IMR-90 (cell line): ENCODE measurements around the gene OR2H2. TPM values are rescaled to one million over a fixed set of nuclear protein-coding genes. Genes with fewer than 3 reads are reported as not detected.

Source experiments
- ATAC-seq: fragments of 200-7000 bp; cut with Tn5 transposase; 2 replicates; pipeline ENCODE4 v1.9.1; 2020; ENCODE audit warnings: low read depth, mild to moderate bottlenecking, moderate library complexity
- BruUV-seq: library from RNA; stranded (reverse); fragments of 400-500 nt; replicated peaks from 2 replicates; lab custom pipeline; 2021; lab: Mats Ljungman, UMichigan
- CTCF ChIA-PET: fragments of 300-600 bp; formaldehyde crosslinking; extraction: SDS; loops from one replicate; lab custom pipeline; 2021; ENCODE audit warnings: antibody characterized with exemption; lab: Yijun Ruan, JAX
- POLR2A ChIA-PET: fragments of 300-600 bp; sonication (Branson Sonifier 250); formaldehyde crosslinking; loops from one replicate; lab custom pipeline; 2022; ENCODE audit warnings: antibody characterized with exemption; ENCODE audit not compliant: unreplicated experiment; lab: Charles Lee
- DNase-seq: peaks from one replicate; pipeline ENCODE4 v3.0.0; 2013
- H2AFZ ChIP-seq: replicated peaks from 2 replicates; pipeline ENCODE3; 2013; ENCODE audit warnings: low read length, mild to moderate bottlenecking; ENCODE audit not compliant: poor library complexity
- H2AK5ac ChIP-seq: 2 replicates; pipeline ENCODE4 v1.6.1; 2013; ENCODE audit warnings: low read depth, low read length, inconsistent platforms
- H2AK9ac ChIP-seq: replicated peaks from 2 replicates; pipeline ENCODE3; 2013; ENCODE audit warnings: mild to moderate bottlenecking, low read depth, low read length, moderate library complexity; ENCODE audit not compliant: poor library complexity
- H2BK120ac ChIP-seq: 2 replicates; pipeline ENCODE4 v1.6.1; 2013; ENCODE audit warnings: low read depth, low read length, inconsistent platforms
- H2BK15ac ChIP-seq: 3 replicates; pipeline ENCODE4 v1.6.1; 2013; ENCODE audit warnings: low read depth, low read length, inconsistent platforms
- H2BK20ac ChIP-seq: 2 replicates; pipeline ENCODE4 v1.6.1; 2013; ENCODE audit warnings: low read depth, mild to moderate bottlenecking, inconsistent platforms, low read length, moderate library complexity
- H2BK5ac ChIP-seq: 2 replicates; pipeline ENCODE4 v1.6.1; 2013; ENCODE audit warnings: mild to moderate bottlenecking, low read depth, low read length, inconsistent platforms; ENCODE audit not compliant: poor library complexity, severe bottlenecking
- H3K14ac ChIP-seq: replicated peaks from 2 replicates; pipeline ENCODE4 v1.6.1; 2013; ENCODE audit warnings: low read depth, low read length, inconsistent platforms
- H3K18ac ChIP-seq: 2 replicates; pipeline ENCODE4 v1.6.1; 2013; ENCODE audit warnings: low read depth, low read length, control low read depth
- H3K23ac ChIP-seq: 2 replicates; pipeline ENCODE4 v1.6.1; 2013; ENCODE audit warnings: low read depth, low read length, inconsistent platforms
- H3K27ac ChIP-seq: 2 replicates; pipeline ENCODE4 v1.5.1; 2013; ENCODE audit warnings: mild to moderate bottlenecking, control low read depth, low read length; ENCODE audit not compliant: insufficient read depth
- H3K27me3 ChIP-seq: 2 replicates; pipeline ENCODE4 v1.6.1; 2013; ENCODE audit warnings: low read length; ENCODE audit not compliant: control insufficient read depth, insufficient read depth
- H3K36me3 ChIP-seq: 2 replicates; pipeline ENCODE4 v1.6.1; 2013; ENCODE audit warnings: low read length, mixed read lengths; ENCODE audit not compliant: control insufficient read depth, insufficient read depth
- H3K4ac ChIP-seq: 2 replicates; pipeline ENCODE4 v1.6.1; 2013; ENCODE audit warnings: low read depth, low read length, inconsistent platforms
- H3K4me1 ChIP-seq: 2 replicates; pipeline ENCODE4 v1.6.1; 2013; ENCODE audit warnings: low read length, mixed read lengths; ENCODE audit not compliant: control insufficient read depth, insufficient read depth
- H3K4me2 ChIP-seq: 2 replicates; pipeline ENCODE4 v1.6.1; 2013; ENCODE audit warnings: low read depth, mild to moderate bottlenecking, control low read depth, low read length, moderate library complexity
- H3K4me3 ChIP-seq: 2 replicates; pipeline ENCODE4 v1.5.1; 2013; ENCODE audit warnings: low read depth, mild to moderate bottlenecking, control low read depth, low read length, moderate library complexity; ENCODE audit not compliant: insufficient read depth
- H3K56ac ChIP-seq: 2 replicates; pipeline ENCODE4 v1.6.1; 2013; ENCODE audit warnings: low read length, inconsistent platforms; ENCODE audit not compliant: insufficient read depth; ENCODE audit errors: extremely low read depth
- H3K79me1 ChIP-seq, 2 experiments: 2 replicates each; pipeline ENCODE4 v1.6.1; 2013; ENCODE audit warnings: low read length in 2 of 2, inconsistent platforms in 1 of 2, low read depth in 1 of 2
- H3K9ac ChIP-seq: 2 replicates; pipeline ENCODE4 v1.6.1; 2013; ENCODE audit warnings: low read depth, low read length, control low read depth
- H3K9me1 ChIP-seq: 2 replicates; pipeline ENCODE4 v1.6.1; 2013; ENCODE audit warnings: low read length, inconsistent platforms; ENCODE audit not compliant: insufficient read depth
- H3K9me3 ChIP-seq: 2 replicates; pipeline ENCODE4 v1.6.1; 2013; ENCODE audit warnings: low read length; ENCODE audit not compliant: control insufficient read depth, insufficient read depth
- H4K20me1 ChIP-seq: 2 replicates; pipeline ENCODE4 v1.6.1; 2013; ENCODE audit warnings: low read length, inconsistent platforms; ENCODE audit not compliant: insufficient read depth
- H4K5ac ChIP-seq: 2 replicates; pipeline ENCODE4 v1.6.1; 2013; ENCODE audit warnings: mild to moderate bottlenecking, low read depth, low read length, control low read depth
- H4K8ac ChIP-seq, 2 experiments: 2 replicates each; pipeline ENCODE4 v1.6.1; 2013; ENCODE audit warnings: low read depth in 2 of 2, low read length in 2 of 2, control low read depth in 1 of 2, inconsistent platforms in 1 of 2
- H4K91ac ChIP-seq: 2 replicates; pipeline ENCODE4 v1.6.1; 2013; ENCODE audit warnings: low read depth, low read length, inconsistent platforms; ENCODE audit not compliant: insufficient read depth
- FOS ChIP-seq: fragments of 150-350 bp; IDR thresholded peaks from 2 replicates; pipeline ENCODE4 v1.6.1; 2016; ENCODE audit warnings: low read depth, low read length
- USF2 ChIP-seq: fragments of 150-350 bp; IDR thresholded peaks from 2 replicates; pipeline ENCODE4 v1.6.1; 2017; ENCODE audit warnings: mild to moderate bottlenecking, antibody characterized with exemption, low read length, low read depth
- WGBS, 2 experiments: methylation state at CpG; one replicate each; pipeline versions ENCODE4 v1.1.5 to v1.1.7; 2013; ENCODE audit warnings: missing lambda C conversion rate in 2 of 2; ENCODE audit not compliant: insufficient read length in 1 of 2; ENCODE audit errors: extremely low coverage in 2 of 2; 5-methylcytosine and 5-hydroxymethylcytosine counted together
- dilution Hi-C: fragments of 300-500 bp; cut with HindIII; formaldehyde crosslinking; loops from one replicate; pipeline ENCODE4 v1.14.3; 2018; ENCODE audit warnings: low sequenced_read_pairs; ENCODE audit not compliant: unreplicated experiment
- in situ Hi-C: fragments of 300-500 bp; cut with MboI; formaldehyde crosslinking; loops from 3 replicates; pipeline ENCODE4 v1.14.3; 2019; ENCODE audit warnings: low sequenced_read_pairs, inconsistent platforms, mixed read lengths
- intact Hi-C: fragments of 100-400 bp; cut with micrococcal nuclease; formaldehyde crosslinking; loops from 2 replicates; pipeline ENCODE4 v1.10.0; 2022
- polyA plus RNA-seq, 3 experiments: library from polyadenylated mRNA; depleted of rRNA; stranded (reverse); fragments of >200 nt; gene quantifications; 2 replicates each; pipeline ENCODE4 v1.2.3, GENCODE V29; 2012; ENCODE audit warnings: low replicate concordance in 1 of 3
- total RNA-seq: library from RNA; depleted of rRNA; stranded (reverse); fragments of >200 nt; gene quantifications from 2 replicates; pipeline ENCODE4 v1.2.3, GENCODE V29; 2012

OR2H2 gene
- total and polyA plus RNA-seq, 2 of the 4 experiments (the other 2 are of a cell fraction): not detected

- no peaks in the 10 kb centered on the region for H3K9me1 ChIP-seq
- no peaks in the 10 kb centered on the region for H3K79me1 ChIP-seq
- no peak overlapping the region for H4K5ac ChIP-seq
- no peak overlapping the region for H2AK5ac ChIP-seq
- ATAC-seq: no peak
- WGBS, 2 experiments: no CpG with 5 or more reads among the region's 1 CpG
- H2BK5ac ChIP-seq: no peak overlapping the region
- no peaks in the 10 kb centered on the region for H3K9me3 ChIP-seq
- no peak overlapping the region for H4K91ac ChIP-seq
- TF ChIP-seq FOS (no peak), USF2 (no peak)
- no peak overlapping the region for H2AK9ac ChIP-seq
- H3K14ac ChIP-seq: no peak overlapping the region
- no peak overlapping the region for H3K9ac ChIP-seq
- POLR2A ChIA-PET: no interaction called here
- dilution Hi-C loops (no loop called here), in situ Hi-C loops (no loop called here), intact Hi-C loops (no loop called here)
- no peak overlapping the region for H3K56ac ChIP-seq
- no peaks in the 10 kb centered on the region; the same call in 1 of the 2 replicates for H3K27me3 ChIP-seq
- no peaks in the 10 kb centered on the region for H4K20me1 ChIP-seq
- no peak overlapping the region for H3K4me3 ChIP-seq
- CTCF ChIA-PET: no interaction called here
- H3K4me1 ChIP-seq: no peaks in the 10 kb centered on the region
- no peak overlapping the region for H2BK15ac ChIP-seq
- BruUV-seq: no TSS peak
- H3K4me2 ChIP-seq: no peak overlapping the region
- no peak overlapping the region for H3K27ac ChIP-seq
- H3K4ac ChIP-seq: no peak overlapping the region
- H2AFZ ChIP-seq: no peak overlapping the region
- H2BK120ac ChIP-seq: no peak overlapping the region
- no peak for DNase-seq
- no peak overlapping the region for H4K8ac ChIP-seq
- H3K36me3 ChIP-seq: no peaks in the 10 kb centered on the region
- no peak overlapping the region for H3K18ac ChIP-seq
- no peak overlapping the region for H2BK20ac ChIP-seq
- H3K23ac ChIP-seq: no peak overlapping the region
Measured at GRCh38 chr6:29561606-29562181, 23.2 kb upstream of the OR2H2 start.
